Measurements from ENCODE around the gene DBNL. TPM values are rescaled to one million over a fixed set of nuclear protein-coding genes. Genes with fewer than 3 reads are reported as not detected.
"Not testable (repeated sequence)": the region's sequence is repeated elsewhere in the genome, so short reads cannot be mapped to it uniquely, and the experiment has no call there.

DBNL gene
- total RNA-seq = 10 to 100 TPM; 88.5 to 90.6 TPM
- 119 TPM for polyA plus RNA-seq (2013, experiment 1 of 2)
- polyA plus RNA-seq (2013, experiment 2 of 2) = 126 TPM
- 134 to 513 (median 238) reads per million in 172 experiments for total RNA-seq

GRCh38 chr7:44044315-44045225, at the start of gene DBNL:
TSS of gene DBNL (plus strand) at chr7:44044702. CDS start at chr7:44044738, 36 bp downstream.
- Mint-ChIP-seq H3K4me3 (peak within 1 kb of the TSS; percentile 87), H3K4me1 (ENCODE audit: low read depth) (peaks cover 50% of the 10 kb centered on the region), H3K9me3 (no peaks in the 10 kb centered on the region), H3K27ac (peak within 1 kb of the TSS; percentile 91), H3K27me3 (no peaks in the 10 kb centered on the region), H3K36me3 (ENCODE audit: low read depth) (peaks cover 45% of the 10 kb centered on the region)
- peak within 1 kb of the TSS; percentile 89 for H3K27ac ChIP-seq (ENCODE audit: low read depth in 1 of 2, low read length in 2 of 2)
- peak within 1 kb of the TSS; percentile 99 for H3K4me3 ChIP-seq (ENCODE audit: low read length)
- TF ChIP-seq, protein P1, sequence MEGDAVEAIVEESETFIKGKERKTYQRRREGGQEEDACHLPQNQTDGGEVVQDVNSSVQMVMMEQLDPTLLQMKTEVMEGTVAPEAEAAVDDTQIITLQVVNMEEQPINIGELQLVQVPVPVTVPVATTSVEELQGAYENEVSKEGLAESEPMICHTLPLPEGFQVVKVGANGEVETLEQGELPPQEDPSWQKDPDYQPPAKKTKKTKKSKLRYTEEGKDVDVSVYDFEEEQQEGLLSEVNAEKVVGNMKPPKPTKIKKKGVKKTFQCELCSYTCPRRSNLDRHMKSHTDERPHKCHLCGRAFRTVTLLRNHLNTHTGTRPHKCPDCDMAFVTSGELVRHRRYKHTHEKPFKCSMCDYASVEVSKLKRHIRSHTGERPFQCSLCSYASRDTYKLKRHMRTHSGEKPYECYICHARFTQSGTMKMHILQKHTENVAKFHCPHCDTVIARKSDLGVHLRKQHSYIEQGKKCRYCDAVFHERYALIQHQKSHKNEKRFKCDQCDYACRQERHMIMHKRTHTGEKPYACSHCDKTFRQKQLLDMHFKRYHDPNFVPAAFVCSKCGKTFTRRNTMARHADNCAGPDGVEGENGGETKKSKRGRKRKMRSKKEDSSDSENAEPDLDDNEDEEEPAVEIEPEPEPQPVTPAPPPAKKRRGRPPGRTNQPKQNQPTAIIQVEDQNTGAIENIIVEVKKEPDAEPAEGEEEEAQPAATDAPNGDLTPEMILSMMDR (IDR thresholded peaks at IDR 0.05) = no peak
- H3K27me3 ChIP-seq (ENCODE audit: control insufficient read depth in 1 of 2, insufficient read depth in 2 of 2, low read length in 2 of 2) = no peaks in the 10 kb centered on the region
- intact Hi-C loops (cut with DNase I, micrococcal nuclease) = loop anchor here (1.0 to 10.0 kb wide), 7 partner anchors 26 to 750 kb away; partner anchors contain the start of genes DDX56 (in 1 of the 2), NUDCD3 (in 1 of the 2), POLD2 (in 1 of the 2) and POLM (in 1 of the 2)
- peaks cover 62% of the 10 kb centered on the region for H3K4me1 ChIP-seq (ENCODE audit: insufficient read depth, low read length)
- peak; percentile 75 to 92 (median 88) for DNase-seq
- ChIA-PET CTCF (interaction anchor here (1.0 to 1.8 kb wide), 4 partner anchors 25 to 529 kb away, joined by 3 to 8 read pairs (median 4); partner anchors contain the start of gene DDX56), POLR2A (interaction anchor here (0.8 to 2.1 kb wide), 17 partner anchors 16 to 752 kb away, joined by 3 to 16 read pairs (median 4); partner anchors contain the start of genes AEBP1, DDX56, MRPS24 and NUDCD3)
- H3K9me3 ChIP-seq (ENCODE audit: control insufficient read depth in 1 of 2, insufficient read depth in 1 of 2, low read length in 2 of 2) = no peaks in the 10 kb centered on the region
- H3K36me3 ChIP-seq (ENCODE audit: insufficient read depth, low read length) = peaks cover 12% of the 10 kb centered on the region
- ATAC-seq (ENCODE audit: poor library complexity) = peak; percentile 54

GRCh38 chr7:43997532-43997931, 47.0 kb upstream of the DBNL start, which contains the start of gene SPDYE1:
TSS of gene SPDYE1 (plus strand) at chr7:43997897. CDS start at chr7:43999950, 2,053 bp downstream.
- H3K9me3 Mint-ChIP-seq = not testable (repeated sequence)

DNA sequence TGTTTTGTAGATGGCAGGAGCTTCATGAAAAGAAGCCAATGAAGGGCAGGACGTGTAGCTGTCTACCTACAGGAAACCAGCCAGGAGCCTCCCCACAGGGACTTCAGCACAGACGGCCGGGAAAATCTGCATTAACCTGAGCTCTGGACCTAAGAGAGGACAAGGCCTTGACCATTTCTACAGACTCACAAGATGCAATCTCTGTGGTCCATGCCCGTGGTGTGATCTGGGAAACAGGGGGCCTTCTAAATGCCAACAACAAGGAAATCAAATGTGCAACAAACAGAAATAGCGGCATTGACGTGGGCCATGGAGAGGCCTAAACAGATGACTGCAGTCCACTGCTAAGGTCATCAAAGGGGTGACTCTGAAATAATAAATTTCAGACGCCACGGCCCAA, 32.4 kb upstream of the DBNL start:
- ATAC-seq (ENCODE audit: poor library complexity); H3K9me3 Mint-ChIP-seq; CTCF ChIA-PET; H3K27ac Mint-ChIP-seq; intact Hi-C loops (cut with DNase I, micrococcal nuclease); H3K4me1 ChIP-seq (ENCODE audit: insufficient read depth, low read length); H3K4me1 Mint-ChIP-seq (ENCODE audit: low read depth); H3K4me3 ChIP-seq (ENCODE audit: low read length); H3K27ac ChIP-seq (ENCODE audit: low read depth in 1 of 2, low read length in 2 of 2); POLR2A ChIA-PET; H3K27me3 ChIP-seq (ENCODE audit: control insufficient read depth in 1 of 2, insufficient read depth in 2 of 2, low read length in 2 of 2); H3K36me3 ChIP-seq (ENCODE audit: insufficient read depth, low read length); H3K4me3 Mint-ChIP-seq; DNase-seq; H3K9me3 ChIP-seq (ENCODE audit: control insufficient read depth in 1 of 2, insufficient read depth in 1 of 2, low read length in 2 of 2); H3K27me3 Mint-ChIP-seq: not testable (repeated sequence)
- peaks cover 18% of the 10 kb centered on the region for H3K36me3 Mint-ChIP-seq (ENCODE audit: low read depth)

More at GRCh38 chr7:43997532-43997931, 47.0 kb upstream of the DBNL start, which contains the start of gene SPDYE1:
- H3K36me3 Mint-ChIP-seq (ENCODE audit: low read depth); H3K27me3 Mint-ChIP-seq; H3K36me3 ChIP-seq (ENCODE audit: insufficient read depth, low read length); ATAC-seq (ENCODE audit: poor library complexity); H3K4me1 Mint-ChIP-seq (ENCODE audit: low read depth); POLR2A ChIA-PET; H3K4me1 ChIP-seq (ENCODE audit: insufficient read depth, low read length); H3K9me3 ChIP-seq (ENCODE audit: control insufficient read depth in 1 of 2, insufficient read depth in 1 of 2, low read length in 2 of 2); DNase-seq; H3K4me3 Mint-ChIP-seq; H3K27ac ChIP-seq (ENCODE audit: low read depth in 1 of 2, low read length in 2 of 2); CTCF ChIA-PET; intact Hi-C loops (cut with DNase I, micrococcal nuclease); H3K27me3 ChIP-seq (ENCODE audit: control insufficient read depth in 1 of 2, insufficient read depth in 2 of 2, low read length in 2 of 2); H3K27ac Mint-ChIP-seq; H3K4me3 ChIP-seq (ENCODE audit: low read length): not testable (repeated sequence)

GRCh38 chr7:44015090-44015489, 29.4 kb upstream of the DBNL start:
- H3K4me3 Mint-ChIP-seq; POLR2A ChIA-PET; H3K27ac ChIP-seq (ENCODE audit: low read depth in 1 of 2, low read length in 2 of 2); H3K27me3 ChIP-seq (ENCODE audit: control insufficient read depth in 1 of 2, insufficient read depth in 2 of 2, low read length in 2 of 2); H3K9me3 ChIP-seq (ENCODE audit: control insufficient read depth in 1 of 2, insufficient read depth in 1 of 2, low read length in 2 of 2); H3K36me3 ChIP-seq (ENCODE audit: insufficient read depth, low read length); H3K9me3 Mint-ChIP-seq; DNase-seq; H3K27ac Mint-ChIP-seq; intact Hi-C loops (cut with DNase I, micrococcal nuclease); H3K4me1 Mint-ChIP-seq (ENCODE audit: low read depth); H3K4me3 ChIP-seq (ENCODE audit: low read length); ATAC-seq (ENCODE audit: poor library complexity); H3K27me3 Mint-ChIP-seq; CTCF ChIA-PET: not testable (repeated sequence)
- H3K36me3 Mint-ChIP-seq (ENCODE audit: low read depth) = peaks cover 16% of the 10 kb centered on the region
- peaks cover 20% of the 10 kb centered on the region for H3K4me1 ChIP-seq (ENCODE audit: insufficient read depth, low read length)
